Neuron (in vitro differentiated cells): ENCODE measurements around the gene CDH6.

Source experiments
- H2AFZ ChIP-seq: one replicate; pipeline ENCODE4 v1.6.1; 2013; ENCODE audit warnings: low read depth, mild to moderate bottlenecking, inconsistent platforms, low read length, moderate library complexity
- H3K27me3 ChIP-seq: one replicate; pipeline ENCODE4 v1.6.1; 2013; ENCODE audit warnings: low read length; ENCODE audit not compliant: insufficient read depth
- H3K36me3 ChIP-seq: one replicate; pipeline ENCODE4 v1.6.1; 2013; ENCODE audit warnings: low read length; ENCODE audit not compliant: insufficient read depth
- H3K4me1 ChIP-seq: one replicate; pipeline ENCODE4 v1.6.1; 2013; ENCODE audit warnings: low read length; ENCODE audit not compliant: insufficient read depth
- H3K4me3 ChIP-seq: 2 replicates; pipeline ENCODE4 v1.5.1; 2013; ENCODE audit warnings: mild to moderate bottlenecking, low read length, moderate library complexity
- H3K9me3 ChIP-seq: one replicate; pipeline ENCODE4 v1.6.1; 2013; ENCODE audit warnings: low read length

CDH6 gene

DNA sequence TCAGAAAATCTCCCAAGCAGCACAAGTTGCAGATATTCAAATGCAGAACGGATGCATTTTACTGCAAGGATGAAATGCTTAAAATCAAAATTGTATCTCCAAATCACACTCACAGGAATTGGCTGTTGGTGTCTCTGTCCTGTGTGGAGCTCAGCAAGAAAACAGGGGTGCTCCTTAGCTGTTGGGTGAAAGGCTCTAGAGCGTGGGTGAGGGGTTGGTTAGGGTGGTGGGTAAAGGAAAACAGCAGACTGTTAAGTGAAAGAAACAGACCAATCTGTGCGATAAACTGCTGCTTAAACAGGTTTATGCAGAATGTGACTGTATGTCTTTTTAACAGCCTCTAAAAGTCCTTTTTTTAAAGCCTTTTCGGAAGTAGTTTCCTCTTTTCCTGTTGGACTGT, 19.8 kb downstream of the CDH6 start:
- no peaks in the 10 kb centered on the region for H3K27me3 ChIP-seq
- H3K36me3 ChIP-seq, result no peaks in the 10 kb centered on the region
- H3K9me3 ChIP-seq, result no peaks in the 10 kb centered on the region
- no peak overlapping the region for H3K4me3 ChIP-seq
- no peak overlapping the region for H2AFZ ChIP-seq
- H3K4me1 ChIP-seq, result peaks cover 16% of the 10 kb centered on the region

DNA sequence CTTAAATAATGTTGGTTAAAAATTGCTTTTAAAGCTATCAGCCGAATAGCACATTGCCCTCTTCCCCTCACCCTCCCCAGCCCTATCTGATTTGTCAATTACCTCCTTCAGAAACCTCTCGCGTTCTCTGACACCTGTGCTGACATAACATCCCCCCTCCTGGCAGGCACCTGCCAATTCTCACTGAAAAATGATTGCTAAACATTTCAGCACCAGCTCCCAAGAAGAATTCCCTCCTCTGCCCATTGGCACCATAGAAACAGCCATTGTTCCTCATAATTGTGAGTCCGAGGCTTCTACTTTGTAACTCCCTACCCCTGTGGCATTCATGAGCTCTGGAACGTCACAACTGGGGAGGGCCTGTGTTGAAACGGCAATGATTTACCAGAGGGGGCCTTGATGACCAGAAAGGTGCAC, 20.2 kb downstream of the CDH6 start:
- H3K27me3 ChIP-seq, result no peaks in the 10 kb centered on the region
- H3K36me3 ChIP-seq, result no peaks in the 10 kb centered on the region
- peaks cover 16% of the 10 kb centered on the region for H3K4me1 ChIP-seq
- no peak overlapping the region for H2AFZ ChIP-seq
- H3K9me3 ChIP-seq, result no peaks in the 10 kb centered on the region
- no peak overlapping the region for H3K4me3 ChIP-seq

DNA sequence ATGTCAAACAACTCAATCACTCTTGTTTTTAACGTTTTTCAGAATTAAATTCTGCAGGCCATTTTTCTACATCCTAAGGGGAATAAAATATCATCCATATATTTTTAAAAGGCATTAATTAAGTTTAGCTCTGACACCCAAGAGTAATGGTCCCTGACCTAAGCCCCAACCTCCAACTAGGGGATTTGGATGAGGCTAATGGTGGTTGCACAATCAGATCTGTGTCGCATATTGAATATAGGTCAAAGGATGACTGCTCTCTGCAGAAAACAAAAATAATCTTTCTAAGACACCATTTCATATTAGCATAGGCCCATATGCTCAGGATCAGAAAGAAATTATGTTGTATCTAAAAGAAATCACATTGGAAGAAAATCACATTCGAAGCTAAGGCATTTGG, 20.7 kb downstream of the CDH6 start:
- Histone ChIP-seq H3K36me3 (no peaks in the 10 kb centered on the region), H3K27me3 (no peaks in the 10 kb centered on the region), H2AFZ (no peak overlapping the region), H3K4me3 (no peak overlapping the region), H3K9me3 (no peaks in the 10 kb centered on the region), H3K4me1 (peaks cover 20% of the 10 kb centered on the region)

DNA sequence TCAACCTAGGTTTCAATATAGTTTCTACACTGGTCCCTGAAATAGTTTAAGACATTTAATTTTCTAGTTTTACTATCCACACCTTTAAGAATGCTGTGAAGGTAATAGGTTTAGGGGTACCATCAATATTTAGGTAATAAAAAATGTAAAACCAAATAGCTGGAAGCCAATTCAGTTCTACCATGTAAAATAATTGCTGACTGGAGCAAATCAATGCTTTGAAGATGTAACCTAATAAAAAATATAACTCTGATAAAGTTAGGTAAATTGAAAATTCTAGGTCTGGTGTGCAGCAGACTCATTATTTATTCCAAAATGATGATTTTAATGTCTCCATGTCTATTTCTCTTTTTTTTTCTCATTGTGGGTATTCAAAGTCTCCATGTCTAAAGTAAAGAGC, 21.8 kb downstream of the CDH6 start:
- no peaks in the 10 kb centered on the region for H3K27me3 ChIP-seq
- H3K9me3 ChIP-seq, result no peaks in the 10 kb centered on the region
- H3K4me1 ChIP-seq, result peaks cover 20% of the 10 kb centered on the region
- no peaks in the 10 kb centered on the region for H3K36me3 ChIP-seq
- no peak overlapping the region for H2AFZ ChIP-seq
- no peak overlapping the region for H3K4me3 ChIP-seq

DNA sequence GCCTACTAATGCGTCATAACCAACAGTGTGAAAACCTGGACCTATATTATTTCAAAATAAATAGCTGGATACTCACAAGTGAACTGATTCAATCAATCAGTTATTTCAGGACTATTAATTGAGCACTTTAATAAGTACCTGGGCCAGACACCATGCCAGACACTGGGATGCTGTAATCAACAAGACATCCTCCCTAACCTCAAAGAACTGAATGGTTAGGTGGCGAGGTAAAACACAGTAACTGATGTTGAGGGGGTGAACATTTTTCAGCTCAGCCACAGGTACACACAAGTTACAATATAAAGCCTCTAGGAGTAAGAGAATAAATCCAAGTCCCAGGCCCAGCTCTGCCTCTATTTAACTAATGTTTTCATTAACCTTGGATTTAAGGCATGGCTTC, 24.0 kb downstream of the CDH6 start:
- H3K27me3 ChIP-seq, result no peaks in the 10 kb centered on the region
- H2AFZ ChIP-seq, result no peak overlapping the region
- H3K36me3 ChIP-seq, result no peaks in the 10 kb centered on the region
- H3K4me3 ChIP-seq, result no peak overlapping the region
- H3K9me3 ChIP-seq, result no peaks in the 10 kb centered on the region
- peaks cover 33% of the 10 kb centered on the region for H3K4me1 ChIP-seq

DNA sequence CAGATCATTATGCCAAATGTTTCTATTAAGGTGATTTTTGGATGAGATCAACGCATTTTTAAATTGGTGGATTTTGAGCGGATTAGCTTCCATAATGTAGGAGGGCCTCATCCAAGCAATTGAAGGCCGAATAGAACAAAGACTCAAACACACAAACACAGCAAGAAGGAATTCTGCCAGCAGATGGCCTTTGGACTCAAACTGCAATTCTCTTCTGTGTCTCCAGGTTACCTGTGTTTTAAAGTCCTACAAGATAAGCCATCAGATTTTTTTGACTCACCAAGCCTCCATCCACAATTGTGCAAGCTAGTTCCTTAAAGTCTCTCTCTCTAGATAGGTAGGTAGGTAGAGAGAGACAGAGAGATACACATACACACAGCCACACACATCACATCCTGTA, 25.5 kb downstream of the CDH6 start:
- H3K4me3 ChIP-seq, result no peak overlapping the region

DNA sequence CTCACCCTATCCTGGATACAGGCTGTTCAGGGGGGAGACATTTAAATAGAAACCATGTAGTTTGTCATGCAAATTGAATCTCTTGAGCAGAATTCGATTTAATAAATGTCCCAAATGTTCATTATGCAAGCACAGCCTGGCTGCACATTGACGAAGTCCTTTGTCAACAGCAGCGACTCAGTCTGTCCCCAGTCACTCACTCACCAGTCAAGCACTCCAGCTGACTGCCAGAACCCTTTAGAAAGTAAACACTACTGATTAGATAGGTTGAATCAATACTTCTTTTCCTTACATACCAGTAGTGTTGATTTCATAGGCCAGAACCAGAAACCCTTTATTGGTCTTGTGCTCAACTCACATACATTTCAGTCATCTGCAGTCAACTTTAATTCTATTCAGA, 27.5 kb downstream of the CDH6 start:
- H3K9me3 ChIP-seq, result no peaks in the 10 kb centered on the region
- H3K36me3 ChIP-seq, result no peaks in the 10 kb centered on the region
- H3K4me1 ChIP-seq, result peaks cover 17% of the 10 kb centered on the region
- no peak overlapping the region for H3K4me3 ChIP-seq
- no peak overlapping the region for H2AFZ ChIP-seq
- no peaks in the 10 kb centered on the region for H3K27me3 ChIP-seq

More for the DNA sequence above, 25.5 kb downstream of the CDH6 start:
- Histone ChIP-seq H2AFZ (no peak overlapping the region), H3K27me3 (no peaks in the 10 kb centered on the region), H3K36me3 (no peaks in the 10 kb centered on the region), H3K4me1 (peaks cover 22% of the 10 kb centered on the region), H3K9me3 (no peaks in the 10 kb centered on the region)

DNA sequence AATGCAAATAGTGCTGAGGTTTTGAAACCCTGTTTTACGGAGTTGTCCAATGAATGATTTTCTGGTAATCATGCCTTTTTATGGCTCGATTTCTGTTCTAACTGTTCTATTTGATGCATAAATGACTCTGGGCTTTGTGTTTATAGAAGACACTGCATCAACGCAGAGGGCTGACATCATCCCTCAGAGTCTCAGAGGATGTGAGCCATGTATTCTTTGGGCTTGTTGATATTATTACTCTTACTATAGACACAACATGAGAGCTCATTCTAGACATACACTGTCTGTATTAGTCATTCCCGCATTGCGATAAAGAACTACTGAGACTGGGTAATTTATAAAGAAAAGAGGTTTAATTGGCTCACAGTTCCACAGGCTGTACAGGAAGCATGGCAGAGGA, 31.6 kb downstream of the CDH6 start:
- Histone ChIP-seq H3K27me3 (no peaks in the 10 kb centered on the region), H3K36me3 (no peaks in the 10 kb centered on the region), H3K4me1 (peaks cover 13% of the 10 kb centered on the region), H3K9me3 (no peaks in the 10 kb centered on the region), H3K4me3 (no peak overlapping the region), H2AFZ (no peak overlapping the region)

DNA sequence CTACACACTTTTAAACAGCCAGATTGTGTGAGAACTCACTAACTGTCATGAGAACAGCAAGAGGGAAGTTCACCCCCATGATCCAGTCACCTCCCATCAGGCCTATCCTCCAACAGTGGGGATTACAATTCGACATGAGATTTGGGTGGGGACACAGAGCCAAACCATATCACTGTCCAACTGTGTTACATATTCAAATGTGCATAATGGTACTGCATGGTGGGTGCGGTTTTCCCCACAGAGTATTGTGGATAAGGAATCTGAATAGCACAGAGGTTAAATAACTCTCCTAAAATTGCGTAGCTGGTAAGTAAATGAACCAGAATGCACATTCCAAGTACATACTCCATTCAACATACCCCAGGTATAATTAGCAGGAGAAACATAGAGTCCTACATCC, 32.1 kb downstream of the CDH6 start:
- peaks cover 11% of the 10 kb centered on the region for H3K4me1 ChIP-seq
- H3K9me3 ChIP-seq, result no peaks in the 10 kb centered on the region
- H2AFZ ChIP-seq, result no peak overlapping the region
- no peak overlapping the region for H3K4me3 ChIP-seq
- no peaks in the 10 kb centered on the region for H3K27me3 ChIP-seq
- H3K36me3 ChIP-seq, result no peaks in the 10 kb centered on the region

DNA sequence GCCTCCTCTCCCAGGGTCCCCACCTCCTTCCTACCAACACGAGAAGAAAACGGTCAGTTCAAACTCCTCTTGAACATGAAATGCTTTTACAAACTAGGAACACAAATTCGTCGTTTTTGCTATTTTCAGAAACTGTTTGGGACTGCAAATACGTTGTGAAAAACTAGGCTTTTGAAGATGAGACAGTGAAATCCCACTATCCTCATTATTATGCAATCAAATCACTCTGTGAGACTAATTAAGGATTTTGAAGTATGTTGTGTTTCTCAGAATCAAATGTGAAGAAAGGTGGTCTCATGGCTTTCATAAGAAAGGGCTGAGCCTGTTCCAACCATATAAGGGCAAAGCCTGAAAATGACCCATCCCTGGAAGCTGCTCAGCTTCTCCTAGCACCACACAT, 33.2 kb downstream of the CDH6 start:
- Histone ChIP-seq H3K4me1 (peaks cover 1% of the 10 kb centered on the region), H3K27me3 (no peaks in the 10 kb centered on the region), H2AFZ (no peak overlapping the region), H3K9me3 (no peaks in the 10 kb centered on the region), H3K4me3 (no peak overlapping the region), H3K36me3 (no peaks in the 10 kb centered on the region)

DNA sequence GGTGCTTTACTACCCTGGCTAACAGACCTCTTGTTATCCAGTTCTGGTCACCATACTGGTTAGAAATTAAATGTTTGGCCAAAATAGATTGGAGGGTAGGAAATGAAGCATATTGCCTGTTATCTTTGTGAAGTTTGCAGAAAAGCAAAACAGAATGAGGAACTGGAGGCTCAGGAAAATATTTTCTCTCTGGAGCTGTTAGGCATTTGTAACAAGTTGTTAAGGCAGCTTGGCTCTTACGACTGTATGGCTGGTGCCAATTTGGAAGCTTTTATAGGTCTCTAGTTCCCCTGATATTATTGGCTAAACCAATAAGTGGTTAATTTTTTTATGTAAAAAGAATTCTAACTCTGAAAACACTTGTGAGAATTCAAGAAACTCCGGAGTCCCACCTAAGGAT, 35.8 kb downstream of the CDH6 start:
- Histone ChIP-seq H3K4me3 (no peak overlapping the region), H3K27me3 (no peaks in the 10 kb centered on the region), H3K9me3 (no peaks in the 10 kb centered on the region), H3K36me3 (no peaks in the 10 kb centered on the region), H3K4me1 (no peaks in the 10 kb centered on the region), H2AFZ (no peak overlapping the region)

DNA sequence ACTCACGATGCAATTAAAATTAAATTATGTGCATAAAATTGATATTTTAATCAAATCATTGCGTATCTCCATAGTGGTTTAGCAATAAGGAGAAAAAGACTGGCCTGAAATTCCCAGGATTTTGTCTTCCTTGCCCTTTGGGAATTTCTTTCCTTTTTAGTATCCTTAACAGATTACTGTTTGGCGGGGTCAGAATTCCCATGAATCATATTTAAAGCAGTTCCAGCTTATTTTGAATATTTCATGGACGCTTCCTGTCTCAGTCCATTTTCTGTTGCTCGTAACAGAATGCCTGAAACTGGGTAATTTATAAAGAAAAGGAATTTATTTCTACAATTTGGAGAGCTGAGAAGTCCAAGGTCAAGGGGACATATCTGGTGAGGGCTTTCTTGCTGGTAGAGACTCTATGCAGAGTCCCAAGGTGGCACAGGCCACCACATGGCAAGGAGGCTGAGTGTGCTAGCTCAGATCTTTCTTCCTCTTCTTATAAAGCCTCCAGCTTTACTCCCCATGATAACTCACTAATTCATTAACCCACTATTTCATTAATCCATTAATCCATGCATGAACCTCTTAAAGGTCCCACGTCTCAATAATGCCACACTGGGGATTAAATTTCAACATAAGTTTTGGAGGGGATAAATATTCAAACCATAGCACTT, 37.8 kb downstream of the CDH6 start:
- Histone ChIP-seq H3K9me3 (no peaks in the 10 kb centered on the region), H3K4me1 (no peaks in the 10 kb centered on the region), H3K36me3 (no peaks in the 10 kb centered on the region), H2AFZ (no peak overlapping the region), H3K27me3 (no peaks in the 10 kb centered on the region), H3K4me3 (no peak overlapping the region)

DNA sequence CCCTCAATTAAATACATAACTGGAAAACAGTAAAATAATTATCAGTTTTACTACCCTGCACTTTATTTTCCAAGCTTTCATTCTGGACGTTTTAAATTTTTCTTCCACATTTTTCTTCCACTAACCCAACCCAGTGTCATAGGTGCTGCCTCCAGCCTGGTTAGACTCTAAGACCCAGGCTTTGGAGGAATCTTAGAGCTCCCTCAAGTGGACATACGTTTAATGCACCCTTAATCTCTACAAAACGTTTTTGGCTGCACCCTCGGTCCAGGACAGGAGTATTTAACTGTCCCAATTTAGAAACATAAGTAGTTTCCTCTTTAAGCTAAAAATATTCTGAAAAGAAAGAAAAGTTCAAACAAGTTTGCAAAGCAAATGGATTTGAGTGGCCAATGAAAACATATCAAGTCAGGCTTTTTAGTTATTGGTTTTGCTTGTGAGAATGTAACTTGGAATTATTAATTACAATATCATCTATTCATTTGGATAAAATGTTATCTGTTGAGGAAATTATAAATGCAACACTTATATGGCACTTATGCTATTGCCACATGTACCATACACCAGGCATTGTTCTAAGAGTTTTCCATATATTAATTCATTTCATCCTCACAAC, 38.9 kb downstream of the CDH6 start:
- Histone ChIP-seq H3K27me3 (no peaks in the 10 kb centered on the region), H3K36me3 (no peaks in the 10 kb centered on the region), H3K4me1 (no peaks in the 10 kb centered on the region), H2AFZ (no peak overlapping the region), H3K9me3 (no peaks in the 10 kb centered on the region), H3K4me3 (no peak overlapping the region)

DNA sequence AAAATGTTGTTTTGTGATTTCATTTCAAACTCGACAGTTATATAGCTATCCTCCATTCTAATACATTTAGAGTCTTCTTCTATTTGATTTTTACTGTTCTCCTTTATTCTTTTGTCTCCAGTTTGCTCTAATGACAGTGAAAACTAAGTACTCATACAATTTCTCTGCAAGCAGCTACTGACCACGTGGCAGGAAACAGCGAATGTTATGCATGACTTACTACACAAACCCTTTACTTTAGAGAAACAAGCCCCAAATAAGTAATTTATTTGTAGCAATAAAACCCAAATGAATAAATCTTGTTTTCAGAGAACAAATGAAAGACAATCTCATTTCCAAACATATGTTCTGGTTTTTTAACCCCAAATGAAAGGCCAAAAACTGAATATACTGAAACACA, 41.9 kb downstream of the CDH6 start:
- Histone ChIP-seq H3K27me3 (no peaks in the 10 kb centered on the region), H3K4me1 (peaks cover 6% of the 10 kb centered on the region), H3K9me3 (no peaks in the 10 kb centered on the region), H2AFZ (no peak overlapping the region), H3K36me3 (no peaks in the 10 kb centered on the region), H3K4me3 (no peak overlapping the region)
